ENCODE data around the gene ZNF653.

ZNF653 gene

GRCh38 chr19:11505504-11506100 lies at the start of gene ZNF653:
ZNF653 (minus strand) TSS chr19:11505839; CDS start chr19:11505786, 53 bp downstream.
- TF ChIP-seq CTCF (IDR thresholded peaks at IDR 0.05; ENCODE audit: low read depth, low read length, missing control alignments) = no peak
- H3K4me3 ChIP-seq (replicated peaks; ENCODE audit: low read depth, low read length) = peak within 1 kb of the TSS; percentile 57
- peak; percentile 85 for DNase-seq (ENCODE audit: extremely low read depth, low read depth)

- TF ChIP-seq CTCF (IDR thresholded peaks at IDR 0.05; ENCODE audit: low read depth, low read length, missing control alignments) = no peak
- H3K4me3 ChIP-seq (replicated peaks; ENCODE audit: low read depth, low read length) = no peak overlapping the region
- no peak for DNase-seq (ENCODE audit: extremely low read depth, low read depth)
These were observed 49.6 kb upstream of the ZNF653 start for GRCh38 chr19:11555246-11555645.

- no peak overlapping the region for H3K4me3 ChIP-seq (replicated peaks; ENCODE audit: low read depth, low read length)
- TF ChIP-seq CTCF (IDR thresholded peaks at IDR 0.05; ENCODE audit: low read depth, low read length, missing control alignments) = no peak
- no peak for DNase-seq (ENCODE audit: extremely low read depth, low read depth)
These were observed 48.5 kb upstream of the ZNF653 start for GRCh38 chr19:11554160-11554559.

- TF ChIP-seq CTCF (IDR thresholded peaks at IDR 0.05; ENCODE audit: low read depth, low read length, missing control alignments) = no peak
- DNase-seq (ENCODE audit: extremely low read depth, low read depth) = no peak
- H3K4me3 ChIP-seq (replicated peaks; ENCODE audit: low read depth, low read length) = no peak overlapping the region
These were observed 47.2 kb upstream of the ZNF653 start for GRCh38 chr19:11552666-11553372.

- TF ChIP-seq CTCF (IDR thresholded peaks at IDR 0.05; ENCODE audit: low read depth, low read length, missing control alignments) = peak; percentile 55
- no peak overlapping the region for H3K4me3 ChIP-seq (replicated peaks; ENCODE audit: low read depth, low read length)
- DNase-seq (ENCODE audit: extremely low read depth, low read depth) = no peak
These were observed 46.1 kb upstream of the ZNF653 start for GRCh38 chr19:11551603-11552235.

- no peak for TF ChIP-seq CTCF (IDR thresholded peaks at IDR 0.05; ENCODE audit: low read depth, low read length, missing control alignments)
- DNase-seq (ENCODE audit: extremely low read depth, low read depth) = no peak
These were observed 44.6 kb upstream of the ZNF653 start for GRCh38 chr19:11550265-11550664.

More at GRCh38 chr19:11550265-11550664, 44.6 kb upstream of the ZNF653 start:
- no peak overlapping the region for H3K4me3 ChIP-seq (replicated peaks; ENCODE audit: low read depth, low read length)
